HFFc6 (cell line): ENCODE results near the gene FLT3LG. TPM values are rescaled to one million over a fixed set of nuclear protein-coding genes. Genes with fewer than 3 reads are reported as not detected.

Experiments
- DNase-seq: peaks from one replicate; pipeline ENCODE4 v3.0.0-alpha.2; 2018
- H3K27ac Mint-ChIP-seq: 2 replicates; pipeline ENCODE4 v1.8.0; 2020; ENCODE audit warnings: mild to moderate bottlenecking, mixed read lengths
- H3K27me3 Mint-ChIP-seq: 2 replicates; pipeline ENCODE4 v1.8.0; 2021; ENCODE audit warnings: mild to moderate bottlenecking, moderate library complexity, mixed read lengths; ENCODE audit not compliant: insufficient read depth
- H3K36me3 Mint-ChIP-seq: 2 replicates; pipeline ENCODE4 v1.8.0; 2021; ENCODE audit warnings: low read depth, mixed read lengths
- H3K4me1 Mint-ChIP-seq: 2 replicates; pipeline ENCODE4 v1.8.0; 2020; ENCODE audit warnings: low read depth, mixed read lengths
- H3K4me3 Mint-ChIP-seq: 2 replicates; pipeline ENCODE4 v1.8.0; 2020; ENCODE audit warnings: mild to moderate bottlenecking, moderate library complexity, mixed read lengths
- H3K9me3 Mint-ChIP-seq: 2 replicates; pipeline ENCODE4 v1.8.0; 2020; ENCODE audit warnings: mild to moderate bottlenecking, mixed read lengths
- CTCF ChIP-seq: fragments of 200-600 bp; sonication (generic); IDR thresholded peaks from 2 replicates; pipeline ENCODE4 v1.5.0; 2021; ENCODE audit warnings: antibody characterized with exemption, mild to moderate bottlenecking
- long read RNA-seq: library from polyadenylated mRNA; unstranded; transcript quantifications from one replicate; pipeline ENCODE4 v2.0.0, GENCODE V29; 2019
- total RNA-seq, 6 experiments: library from RNA; stranded (reverse); fragmentation: NEBNext Ultra II Directional; extraction: Animal tissue kit (Norgen Biotek cat#: 25700); gene quantifications; 2 replicates in 1 of 6; 3 replicates in 5 of 6; pipeline ENCODE4 v1.2.3, GENCODE V29; 2021

FLT3LG gene
- total RNA-seq, result 10 to 100 TPM in 2 of 6 experiments, 1 to 10 TPM in 4; 4.9 to 12.5 (median 9.4) TPM
- long read RNA-seq, result 0 reads

- H3K4me1 Mint-ChIP-seq, result peaks cover 29% of the 10 kb centered on the region
- H3K36me3 Mint-ChIP-seq, result no peaks in the 10 kb centered on the region
- peak within 1 kb of the TSS; percentile 84 for H3K27ac Mint-ChIP-seq
- peak within 1 kb of the TSS; percentile 89 for H3K4me3 Mint-ChIP-seq
- peak; percentile 54 for DNase-seq
- H3K27me3 Mint-ChIP-seq, result no peaks in the 10 kb centered on the region
- H3K9me3 Mint-ChIP-seq, result no peaks in the 10 kb centered on the region
- TF ChIP-seq CTCF, result peak; percentile 100
Observed at GRCh38 chr19:49473868-49474541, at the start of gene FLT3LG. Gene FLT3LG (plus strand): TSS chr19:49474215. CDS start chr19:49474640, 425 bp downstream.

GRCh38 chr19:49425178-49425577 is 48.8 kb upstream of the FLT3LG start, which contains the start of gene GFY:
Gene GFY (plus strand): TSS chr19:49425388. CDS start chr19:49426431, 1,043 bp downstream.
- TF ChIP-seq CTCF, result no peak
- peaks cover 79% of the 10 kb centered on the region for H3K27me3 Mint-ChIP-seq
- peaks cover 11% of the 10 kb centered on the region for H3K4me1 Mint-ChIP-seq
- DNase-seq, result no peak
- no peaks in the 10 kb centered on the region; the same call in 1 of the 2 replicates for H3K36me3 Mint-ChIP-seq
- H3K9me3 Mint-ChIP-seq, result no peaks in the 10 kb centered on the region
- no peak within 1 kb of the TSS for H3K4me3 Mint-ChIP-seq
- no peak within 1 kb of the TSS for H3K27ac Mint-ChIP-seq

- no peak overlapping the region for H3K4me3 Mint-ChIP-seq
- no peak for TF ChIP-seq CTCF
- H3K27ac Mint-ChIP-seq, result no peak overlapping the region
- no peak for DNase-seq
- no peaks in the 10 kb centered on the region for H3K9me3 Mint-ChIP-seq
- H3K36me3 Mint-ChIP-seq, result no peaks in the 10 kb centered on the region; the same call in 1 of the 2 replicates
- H3K4me1 Mint-ChIP-seq, result peaks cover 11% of the 10 kb centered on the region
- H3K27me3 Mint-ChIP-seq, result peaks cover 84% of the 10 kb centered on the region
Observed at GRCh38 chr19:49425922-49426592, 48.0 kb upstream of the FLT3LG start.

- H3K4me1 Mint-ChIP-seq, result peaks cover 11% of the 10 kb centered on the region
- H3K27ac Mint-ChIP-seq, result no peak overlapping the region
- TF ChIP-seq CTCF, result no peak
- peaks cover 4% of the 10 kb centered on the region; the same call in 1 of the 2 replicates for H3K9me3 Mint-ChIP-seq
- H3K4me3 Mint-ChIP-seq, result no peak overlapping the region
- H3K36me3 Mint-ChIP-seq, result no peaks in the 10 kb centered on the region; the same call in 1 of the 2 replicates
- H3K27me3 Mint-ChIP-seq, result peaks cover 81% of the 10 kb centered on the region
- DNase-seq, result no peak
Observed at GRCh38 chr19:49427339-49427738, 46.7 kb upstream of the FLT3LG start.

- H3K9me3 Mint-ChIP-seq, result peaks cover 5% of the 10 kb centered on the region; the same call in 1 of the 2 replicates
- H3K4me3 Mint-ChIP-seq, result no peak overlapping the region
- no peaks in the 10 kb centered on the region; the same call in 1 of the 2 replicates for H3K36me3 Mint-ChIP-seq
- no peak for TF ChIP-seq CTCF
- no peak for DNase-seq
- H3K4me1 Mint-ChIP-seq, result peaks cover 6% of the 10 kb centered on the region; the same call in 1 of the 2 replicates
- peaks cover 78% of the 10 kb centered on the region for H3K27me3 Mint-ChIP-seq
- no peak overlapping the region for H3K27ac Mint-ChIP-seq
Observed at GRCh38 chr19:49427855-49428546, 46.0 kb upstream of the FLT3LG start.
